GM12801 (cell line): ENCODE measurements around the gene CTBS.

Experiments used
- TF ChIP-seq, protein P1 (sequence below): IDR thresholded peaks from one replicate; pipeline ENCODE4 v1.5.1; 2011; ENCODE audit warnings: control low read depth; ENCODE audit not compliant: insufficient read length; ENCODE audit errors: extremely low read depth

CTBS gene

DNA sequence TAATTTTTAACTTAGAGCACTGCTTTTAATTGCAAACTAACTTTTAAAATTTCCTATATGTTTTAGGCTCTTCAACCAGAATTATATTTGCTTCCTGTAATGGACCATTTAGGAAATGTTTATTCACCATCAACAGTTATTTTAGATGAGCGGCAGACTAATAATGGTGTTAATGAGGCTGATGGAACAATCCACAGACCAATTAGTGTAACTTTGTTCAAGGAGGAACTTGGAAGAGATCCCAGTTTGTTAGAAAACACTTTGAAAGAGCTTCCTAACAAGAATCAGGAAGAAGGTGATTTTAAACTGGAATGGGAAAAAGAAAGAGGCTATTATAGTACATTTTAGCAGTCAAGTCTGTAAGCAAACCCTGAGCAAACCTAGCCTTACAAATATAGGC is 48.5 kb downstream of the CTBS start:
- TF ChIP-seq, protein P1, sequence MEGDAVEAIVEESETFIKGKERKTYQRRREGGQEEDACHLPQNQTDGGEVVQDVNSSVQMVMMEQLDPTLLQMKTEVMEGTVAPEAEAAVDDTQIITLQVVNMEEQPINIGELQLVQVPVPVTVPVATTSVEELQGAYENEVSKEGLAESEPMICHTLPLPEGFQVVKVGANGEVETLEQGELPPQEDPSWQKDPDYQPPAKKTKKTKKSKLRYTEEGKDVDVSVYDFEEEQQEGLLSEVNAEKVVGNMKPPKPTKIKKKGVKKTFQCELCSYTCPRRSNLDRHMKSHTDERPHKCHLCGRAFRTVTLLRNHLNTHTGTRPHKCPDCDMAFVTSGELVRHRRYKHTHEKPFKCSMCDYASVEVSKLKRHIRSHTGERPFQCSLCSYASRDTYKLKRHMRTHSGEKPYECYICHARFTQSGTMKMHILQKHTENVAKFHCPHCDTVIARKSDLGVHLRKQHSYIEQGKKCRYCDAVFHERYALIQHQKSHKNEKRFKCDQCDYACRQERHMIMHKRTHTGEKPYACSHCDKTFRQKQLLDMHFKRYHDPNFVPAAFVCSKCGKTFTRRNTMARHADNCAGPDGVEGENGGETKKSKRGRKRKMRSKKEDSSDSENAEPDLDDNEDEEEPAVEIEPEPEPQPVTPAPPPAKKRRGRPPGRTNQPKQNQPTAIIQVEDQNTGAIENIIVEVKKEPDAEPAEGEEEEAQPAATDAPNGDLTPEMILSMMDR = no peak

DNA sequence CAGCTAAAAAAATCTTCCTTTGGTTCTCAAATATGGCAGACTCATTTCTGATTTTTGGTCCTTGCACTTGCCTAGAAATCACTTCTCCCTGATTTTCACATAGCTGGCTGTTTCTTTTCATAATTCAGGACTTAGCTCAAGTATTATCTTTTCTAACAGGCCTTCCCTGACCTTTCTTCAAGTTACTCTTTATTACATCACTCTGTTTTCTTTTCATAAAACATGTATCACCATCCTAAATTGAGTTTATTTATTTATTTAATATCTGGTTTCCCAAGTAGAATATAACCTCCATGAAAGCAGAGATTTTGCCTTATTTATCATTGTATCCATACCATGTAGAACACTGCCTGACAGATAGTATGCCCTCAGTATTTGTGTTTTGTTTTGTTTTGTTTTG is 49.6 kb downstream of the CTBS start:
- TF ChIP-seq, protein P1 = no peak

DNA sequence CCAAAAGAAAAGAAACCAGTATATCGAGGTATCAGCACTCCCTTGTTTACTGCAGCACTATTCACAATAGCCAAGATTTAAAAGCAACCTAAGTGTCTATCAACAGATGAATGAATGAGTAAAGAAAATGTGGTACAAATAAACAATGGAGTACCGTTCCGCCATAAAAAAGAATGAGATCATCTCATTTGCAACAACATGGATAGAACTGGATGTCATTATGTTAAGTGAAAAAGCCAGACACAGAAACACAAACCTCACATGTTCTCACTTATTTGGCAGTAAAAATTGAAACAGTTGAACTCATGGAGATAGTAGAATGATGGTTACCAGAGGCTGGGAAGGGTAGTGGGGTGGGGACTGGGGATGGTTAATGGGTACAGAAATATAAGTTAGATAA is 63.6 kb downstream of the CTBS start:
- TF ChIP-seq, protein P1 = no peak

DNA sequence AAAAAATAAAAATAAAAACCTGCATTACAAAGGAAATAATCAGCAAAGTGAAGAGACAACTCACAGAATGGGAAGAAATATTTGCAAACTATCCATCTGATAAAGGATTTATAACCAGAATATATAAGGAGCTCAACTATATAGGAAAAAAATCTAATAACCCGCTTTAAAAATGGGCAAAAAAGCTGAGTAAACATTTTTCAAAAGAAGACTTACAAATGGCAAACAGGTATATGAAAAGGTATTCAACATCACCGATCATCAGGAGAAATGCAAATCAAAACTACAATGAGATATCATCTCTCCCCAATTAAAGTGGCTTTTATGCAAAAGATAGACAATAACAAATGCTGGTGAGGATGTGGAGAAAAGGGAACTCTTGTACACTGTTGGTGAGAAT is 64.1 kb downstream of the CTBS start:
- TF ChIP-seq, protein P1 = no peak

DNA sequence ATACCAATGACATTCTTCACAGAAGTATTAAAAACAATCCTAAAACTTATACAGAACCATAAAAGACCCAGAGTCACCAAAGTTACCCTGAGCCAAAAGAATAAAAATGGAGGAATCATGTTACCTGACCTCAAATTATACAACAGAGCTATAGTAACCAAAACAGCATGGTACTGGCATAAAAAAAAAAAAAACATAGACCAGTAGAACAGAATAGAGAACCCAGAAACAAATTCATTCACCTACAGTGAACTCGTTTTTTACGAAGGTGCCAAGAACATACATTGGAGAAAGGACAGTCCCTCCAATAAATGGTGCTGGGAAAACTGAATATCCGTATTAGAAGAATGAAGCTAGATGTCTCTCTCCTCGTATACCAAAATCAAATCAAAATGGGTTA is 65.2 kb downstream of the CTBS start:
- TF ChIP-seq, protein P1 = no peak

DNA sequence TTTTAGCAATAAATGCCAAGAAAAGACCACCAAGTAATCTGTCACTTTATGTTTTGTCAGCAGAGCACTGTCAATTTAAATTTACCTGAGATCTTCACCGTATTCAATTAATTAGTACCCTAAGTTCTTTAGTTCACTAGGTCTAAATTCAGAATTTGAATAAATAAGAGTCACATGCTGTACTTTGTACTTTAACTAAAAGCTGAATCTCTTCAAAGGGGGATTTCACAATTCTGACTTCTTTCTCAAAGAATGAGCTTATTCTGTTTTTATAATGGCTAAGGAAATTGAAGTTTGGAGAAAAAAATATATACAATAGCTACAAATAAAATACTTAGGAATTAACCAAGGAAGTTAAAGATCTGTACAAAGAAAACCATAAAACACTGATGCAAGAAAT is 65.7 kb downstream of the CTBS start:
- TF ChIP-seq, protein P1 = no peak

DNA sequence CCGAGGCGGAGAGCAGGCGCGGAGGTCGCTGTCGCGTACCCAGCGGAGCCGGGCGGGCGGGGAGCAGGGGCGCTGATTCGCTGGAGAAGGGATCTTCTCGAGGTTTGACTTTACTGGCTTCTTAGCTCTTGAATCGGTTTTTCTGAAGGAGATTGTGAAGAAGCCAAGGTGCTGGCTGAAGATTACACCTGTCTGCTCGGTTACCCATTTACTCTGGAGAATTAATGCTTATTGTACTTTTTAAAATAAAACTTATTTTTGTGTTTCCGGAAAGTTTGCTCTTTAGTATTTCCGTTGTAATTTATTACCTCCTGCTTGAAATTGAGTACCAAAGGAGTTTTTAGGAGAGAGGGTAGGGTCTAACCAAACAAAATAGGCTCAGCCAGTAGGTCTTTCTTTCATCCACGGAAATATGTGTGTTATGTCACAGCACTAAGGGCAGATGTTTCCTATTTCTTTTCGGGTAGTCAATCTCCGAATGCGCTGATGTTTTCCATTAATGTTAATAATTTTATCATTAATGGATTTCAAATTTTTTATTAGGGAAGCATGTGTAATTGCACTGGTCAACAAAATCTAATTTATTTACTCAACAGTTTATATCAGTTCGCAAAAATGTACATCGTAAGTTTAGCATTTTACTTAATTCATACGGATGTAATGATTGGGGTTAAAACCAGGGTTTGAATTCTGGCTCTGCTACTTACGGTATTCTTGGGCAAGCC is 67.3 kb downstream of the CTBS start:
- TF ChIP-seq, protein P1 = no peak
